Neural cell (in vitro differentiated cells): ENCODE results near the gene MYBPC2.

Experiments
- CTCF ChIP-seq: fragments of 450-650 bp; IDR thresholded peaks from 2 replicates; pipeline ENCODE4 v1.5.1; 2014; ENCODE audit warnings: antibody characterized with exemption, mild to moderate bottlenecking, moderate library complexity; ENCODE audit not compliant: poor library complexity, severe bottlenecking
- EP300 ChIP-seq: fragments of 450-650 bp; conservative IDR thresholded peaks from 2 replicates; pipeline ENCODE4 v1.6.1; 2014; ENCODE audit warnings: antibody characterized with exemption, mild to moderate bottlenecking, moderate library complexity; ENCODE audit not compliant: poor library complexity, severe bottlenecking
- EZH2 ChIP-seq: fragments of 200-600, 300-800 bp; shearing (Covaris generic), sonication (generic); IDR thresholded peaks from 2 replicates; pipeline ENCODE4 v1.6.1; 2014; ENCODE audit warnings: antibody characterized with exemption, low read length, borderline replicate concordance, mild to moderate bottlenecking; ENCODE audit not compliant: insufficient read depth, poor library complexity, severe bottlenecking
- MXI1 ChIP-seq: fragments of 450-650 bp; conservative IDR thresholded peaks from 2 replicates; pipeline ENCODE4 v1.6.1; 2014; ENCODE audit warnings: antibody characterized with exemption, mild to moderate bottlenecking; ENCODE audit not compliant: poor library complexity, severe bottlenecking
- POLR2AphosphoS5 ChIP-seq: IDR thresholded peaks from 2 replicates; pipeline ENCODE4 v1.6.1; 2012
- RAD21 ChIP-seq: fragments of 450-650 bp; conservative IDR thresholded peaks from 2 replicates; pipeline ENCODE4 v1.6.1; 2014; ENCODE audit warnings: antibody characterized with exemption, mild to moderate bottlenecking, moderate library complexity
- REST ChIP-seq: IDR thresholded peaks from 2 replicates; pipeline ENCODE4 v1.6.1; 2012; ENCODE audit warnings: borderline replicate concordance
- SMC3 ChIP-seq: fragments of 450-650 bp; conservative IDR thresholded peaks from 2 replicates; pipeline ENCODE4 v1.6.1; 2014; ENCODE audit warnings: antibody characterized with exemption, mild to moderate bottlenecking, moderate library complexity; ENCODE audit not compliant: poor library complexity
- TAF1 ChIP-seq: IDR thresholded peaks from 2 replicates; pipeline ENCODE4 v1.6.1; 2012; ENCODE audit warnings: low read depth

- TF ChIP-seq RAD21 (no peak), CTCF (no peak), MXI1 (no peak), EZH2 (no peak), SMC3 (no peak), TAF1 (no peak), REST (no peak), EP300 (no peak), POLR2AphosphoS5 (no peak)
Measured at GRCh38 chr19:50501186-50501567, 68.5 kb downstream of the MYBPC2 start.
